ENCODE results near the gene GRIK3.

DNA sequence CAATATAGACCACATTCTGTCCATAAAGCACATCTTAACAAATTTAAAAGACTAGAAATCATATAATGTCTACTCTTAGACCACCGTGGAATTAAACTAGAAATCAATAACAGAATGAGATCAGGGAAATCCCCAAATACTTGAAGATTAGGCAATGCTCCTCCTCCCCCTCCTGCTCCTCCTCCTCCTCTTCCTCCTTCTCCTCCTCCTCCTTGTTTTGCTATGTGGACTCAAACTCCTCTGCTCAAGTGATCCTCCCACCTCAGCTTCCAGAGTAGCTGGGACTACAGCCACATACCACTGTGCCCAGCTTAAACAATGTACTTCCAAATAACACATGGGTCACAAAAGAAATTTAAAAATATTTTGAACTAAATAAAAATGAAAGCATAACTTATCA is 134.2 kb downstream of the GRIK3 start:
- TF ChIP-seq, protein P1, sequence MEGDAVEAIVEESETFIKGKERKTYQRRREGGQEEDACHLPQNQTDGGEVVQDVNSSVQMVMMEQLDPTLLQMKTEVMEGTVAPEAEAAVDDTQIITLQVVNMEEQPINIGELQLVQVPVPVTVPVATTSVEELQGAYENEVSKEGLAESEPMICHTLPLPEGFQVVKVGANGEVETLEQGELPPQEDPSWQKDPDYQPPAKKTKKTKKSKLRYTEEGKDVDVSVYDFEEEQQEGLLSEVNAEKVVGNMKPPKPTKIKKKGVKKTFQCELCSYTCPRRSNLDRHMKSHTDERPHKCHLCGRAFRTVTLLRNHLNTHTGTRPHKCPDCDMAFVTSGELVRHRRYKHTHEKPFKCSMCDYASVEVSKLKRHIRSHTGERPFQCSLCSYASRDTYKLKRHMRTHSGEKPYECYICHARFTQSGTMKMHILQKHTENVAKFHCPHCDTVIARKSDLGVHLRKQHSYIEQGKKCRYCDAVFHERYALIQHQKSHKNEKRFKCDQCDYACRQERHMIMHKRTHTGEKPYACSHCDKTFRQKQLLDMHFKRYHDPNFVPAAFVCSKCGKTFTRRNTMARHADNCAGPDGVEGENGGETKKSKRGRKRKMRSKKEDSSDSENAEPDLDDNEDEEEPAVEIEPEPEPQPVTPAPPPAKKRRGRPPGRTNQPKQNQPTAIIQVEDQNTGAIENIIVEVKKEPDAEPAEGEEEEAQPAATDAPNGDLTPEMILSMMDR (conservative IDR thresholded peaks at IDR 0.05; ENCODE audit: low read depth, low read length): no peak
- TF ChIP-seq EZH2 (IDR thresholded peaks at IDR 0.05; ENCODE audit: low read length, unreplicated experiment) (no peak), EZH2phosphoT487 (IDR thresholded peaks at IDR 0.05; ENCODE audit: borderline replicate concordance, low read length) (no peak)
